GM18505 (cell line): ENCODE results near the gene TUBD1.
"Not testable (repeated sequence)": the region's sequence is repeated elsewhere in the genome, so short reads cannot be mapped to it uniquely, and the experiment has no call there.

Experiments
- ATAC-seq: cut with Tn5 transposase; IDR thresholded peaks from one replicate; pipeline ENCODE4 v1.9.1; 2021; ENCODE audit not compliant: unreplicated experiment
- POLR2A ChIP-seq: IDR thresholded peaks from 4 replicates; pipeline ENCODE4 v1.6.1; 2011; ENCODE audit warnings: borderline replicate concordance; ENCODE audit not compliant: insufficient read depth, insufficient read length; ENCODE audit errors: extremely low read depth

Gene TUBD1

DNA sequence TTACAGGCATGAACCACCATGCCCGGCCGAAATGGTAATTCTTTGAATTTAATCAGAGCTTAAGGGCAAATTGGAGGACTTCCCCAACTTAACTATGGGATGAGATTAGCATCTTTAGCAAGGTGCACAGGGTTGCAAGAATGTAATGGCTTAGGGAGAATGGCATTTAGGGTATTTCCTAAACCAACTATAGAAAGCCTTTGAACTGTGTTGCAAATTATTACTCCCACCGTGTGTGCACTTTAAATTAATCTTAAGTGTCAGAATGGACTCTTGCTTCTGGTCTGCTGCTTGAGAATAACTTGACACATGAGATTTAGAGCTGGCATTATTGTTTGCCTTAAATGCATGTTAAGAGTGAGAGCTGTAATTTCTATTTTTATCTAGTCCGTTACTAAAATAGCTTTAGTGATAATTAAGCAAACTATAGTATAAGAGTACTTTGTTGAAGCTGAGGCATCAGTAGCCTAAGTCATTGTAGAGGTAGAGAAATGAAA, 59.8 kb downstream of the TUBD1 start:
- no peak for ATAC-seq
- TF ChIP-seq POLR2A, result no peak

DNA sequence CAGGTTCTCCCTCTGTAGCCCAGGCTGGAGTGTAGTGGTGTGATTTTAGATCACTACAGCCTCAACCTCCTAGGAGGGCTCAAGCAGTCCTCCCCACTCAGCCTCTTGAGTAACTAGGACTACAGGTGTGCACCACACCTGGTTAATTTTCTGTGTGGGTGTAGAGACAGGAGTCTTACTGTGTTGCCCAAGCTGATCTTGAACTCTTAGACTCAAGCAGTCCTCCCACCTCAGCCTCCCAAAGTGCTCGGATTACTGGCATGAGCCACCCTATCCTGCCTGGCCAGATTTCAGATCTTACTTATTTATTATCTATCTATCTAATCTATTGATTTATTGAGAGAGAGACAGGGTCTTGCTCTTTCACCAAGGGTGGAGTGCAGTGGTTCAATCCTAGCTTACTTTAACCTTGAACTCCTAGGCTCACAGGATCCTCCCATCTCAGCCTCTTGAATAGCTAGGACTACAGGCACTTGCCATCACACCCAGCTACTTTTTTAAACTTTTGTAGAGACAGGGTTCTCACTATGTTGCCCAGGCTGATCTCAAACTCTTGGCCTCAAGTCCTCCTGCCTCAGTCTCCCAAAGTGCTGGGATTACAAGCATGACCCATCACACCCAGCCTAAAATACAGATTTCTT, 61.8 kb downstream of the TUBD1 start:
- no peak for TF ChIP-seq POLR2A
- no peak for ATAC-seq

DNA sequence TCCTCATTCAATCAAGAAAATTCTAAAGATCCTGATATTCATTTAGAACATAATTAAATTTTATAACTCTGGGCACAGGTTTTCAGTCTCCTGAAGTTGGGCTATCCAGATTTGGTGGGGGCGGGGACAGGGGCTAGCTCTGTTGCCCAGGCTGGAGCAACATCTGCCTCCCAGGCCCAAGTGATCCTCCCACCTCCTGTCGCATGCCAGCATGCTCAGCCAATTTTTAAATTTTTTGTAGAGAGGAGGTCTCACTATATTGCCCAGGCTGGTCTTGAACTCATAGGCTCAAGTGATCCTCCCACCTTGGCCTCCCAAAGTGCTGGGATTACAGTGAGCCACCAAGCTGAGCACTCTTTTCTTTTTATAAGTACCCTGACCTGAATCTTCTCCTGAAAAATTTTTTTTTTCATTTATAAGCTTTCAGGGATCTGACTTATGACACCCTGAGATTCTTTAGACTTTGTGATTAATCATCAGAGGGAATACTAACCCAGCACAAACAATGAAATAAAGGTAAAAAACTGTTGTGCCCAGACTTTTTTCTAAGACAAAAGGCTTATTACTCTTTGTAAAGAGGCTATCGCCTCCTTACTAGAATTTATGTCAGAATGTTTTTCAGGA, 62.6 kb downstream of the TUBD1 start:
- no peak for ATAC-seq
- no peak for TF ChIP-seq POLR2A

DNA sequence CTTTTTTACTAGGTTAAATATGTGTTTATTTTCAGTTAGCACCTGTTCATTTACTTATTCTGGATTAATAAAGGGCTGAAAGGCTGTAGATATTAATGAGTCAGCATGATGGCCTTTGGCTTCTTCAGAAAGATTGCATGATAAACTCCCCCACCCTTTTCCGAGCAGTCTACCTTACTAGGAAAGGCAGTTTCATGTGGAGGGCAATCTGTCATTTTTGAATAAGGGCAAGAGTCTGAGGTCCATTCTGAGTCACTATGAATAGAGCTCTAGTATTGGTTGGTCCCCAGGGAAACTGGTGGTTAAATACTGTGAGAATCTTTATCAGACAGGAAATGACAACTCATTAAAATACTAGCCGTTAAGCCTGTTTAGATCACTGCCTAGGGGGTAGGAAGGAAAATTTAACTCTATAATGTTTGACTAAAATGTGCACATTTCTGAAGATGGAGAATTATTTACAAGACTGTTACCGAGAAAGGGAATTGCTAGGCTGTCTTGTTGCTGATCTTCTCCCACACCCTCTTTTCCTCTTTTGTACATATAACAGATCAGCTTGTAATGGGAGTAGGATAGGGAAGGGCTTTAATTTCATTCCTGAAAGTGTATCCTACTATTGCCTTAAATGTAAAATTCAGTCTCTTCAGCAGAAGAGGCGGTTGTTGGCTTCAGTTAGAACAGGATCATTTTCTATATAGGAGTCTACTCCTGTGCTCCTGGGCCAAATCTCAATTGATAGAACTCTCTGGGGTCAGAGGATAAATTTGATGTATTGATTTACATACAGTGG, 63.3 kb downstream of the TUBD1 start:
- ATAC-seq, result peak; percentile 67
- TF ChIP-seq POLR2A, result no peak

DNA sequence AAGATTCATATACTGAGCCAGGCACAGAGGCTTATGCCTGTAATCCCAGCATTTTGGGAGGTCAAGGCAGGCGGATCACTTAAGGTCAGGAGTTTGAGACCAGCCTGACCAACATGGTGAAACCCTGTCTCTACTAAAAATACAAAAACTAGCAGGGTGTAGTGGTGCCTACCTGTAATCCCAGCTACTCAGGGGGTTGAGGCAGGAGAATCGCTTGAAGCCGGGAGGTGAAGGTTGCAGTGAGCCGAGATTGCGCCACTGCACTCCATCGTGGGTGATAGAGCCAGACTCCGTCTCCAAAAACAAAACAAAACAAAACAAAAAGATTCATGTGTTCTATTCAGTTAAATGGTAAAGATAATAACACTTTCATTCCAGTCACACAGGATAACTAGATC, 63.9 kb downstream of the TUBD1 start:
- not testable (repeated sequence) for ATAC-seq

DNA sequence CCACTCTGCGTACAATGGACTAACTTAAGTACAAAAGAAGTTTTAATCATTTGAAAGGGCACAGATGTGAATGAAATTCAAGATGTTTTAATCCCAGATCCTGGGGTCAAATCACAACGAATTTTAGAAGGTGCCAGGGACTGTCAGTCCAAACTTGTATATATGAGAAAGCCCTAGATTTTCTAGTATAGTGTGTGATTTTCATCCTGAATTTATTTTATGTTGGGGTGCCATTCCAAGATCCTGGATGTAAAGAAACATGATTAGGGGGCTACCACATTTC, 64.3 kb downstream of the TUBD1 start:
- no peak for TF ChIP-seq POLR2A
- ATAC-seq, result no peak

DNA sequence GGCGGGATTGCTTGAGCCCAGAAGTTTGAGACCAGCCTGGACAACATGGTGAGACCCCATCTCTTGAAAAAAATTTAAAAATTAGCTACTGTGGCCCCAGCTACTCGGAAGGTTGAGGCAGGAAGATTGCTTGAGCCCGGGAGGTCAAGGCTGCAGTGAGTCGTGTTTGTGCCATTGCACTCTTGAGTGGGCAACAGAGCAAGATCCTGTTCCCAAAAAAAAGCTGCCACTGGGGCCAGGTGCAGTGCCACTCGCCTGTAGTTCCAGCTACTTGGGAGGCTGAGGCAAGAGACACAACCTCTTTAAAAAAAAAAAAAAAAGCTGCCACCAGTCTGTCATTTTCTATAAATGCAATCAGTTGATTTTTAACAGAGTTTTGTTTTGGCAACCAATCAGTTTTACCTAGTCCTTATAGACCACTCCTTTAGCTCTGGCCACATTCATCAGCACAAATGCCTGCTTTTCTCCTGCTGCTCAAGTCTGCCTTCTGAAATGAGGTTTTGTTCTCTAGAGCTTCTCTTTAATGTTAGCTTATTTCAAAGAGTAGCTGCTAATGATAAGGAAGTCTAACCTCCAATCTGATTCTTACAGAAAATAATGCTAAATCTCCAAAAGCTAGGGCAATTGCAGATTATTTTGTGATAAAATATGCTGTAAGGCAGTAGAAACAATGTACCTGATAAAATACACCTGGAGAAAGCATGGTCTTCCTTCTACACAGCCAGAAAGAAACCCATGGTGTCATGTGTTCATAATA, 64.8 kb downstream of the TUBD1 start:
- no peak for TF ChIP-seq POLR2A
- ATAC-seq, result no peak

DNA sequence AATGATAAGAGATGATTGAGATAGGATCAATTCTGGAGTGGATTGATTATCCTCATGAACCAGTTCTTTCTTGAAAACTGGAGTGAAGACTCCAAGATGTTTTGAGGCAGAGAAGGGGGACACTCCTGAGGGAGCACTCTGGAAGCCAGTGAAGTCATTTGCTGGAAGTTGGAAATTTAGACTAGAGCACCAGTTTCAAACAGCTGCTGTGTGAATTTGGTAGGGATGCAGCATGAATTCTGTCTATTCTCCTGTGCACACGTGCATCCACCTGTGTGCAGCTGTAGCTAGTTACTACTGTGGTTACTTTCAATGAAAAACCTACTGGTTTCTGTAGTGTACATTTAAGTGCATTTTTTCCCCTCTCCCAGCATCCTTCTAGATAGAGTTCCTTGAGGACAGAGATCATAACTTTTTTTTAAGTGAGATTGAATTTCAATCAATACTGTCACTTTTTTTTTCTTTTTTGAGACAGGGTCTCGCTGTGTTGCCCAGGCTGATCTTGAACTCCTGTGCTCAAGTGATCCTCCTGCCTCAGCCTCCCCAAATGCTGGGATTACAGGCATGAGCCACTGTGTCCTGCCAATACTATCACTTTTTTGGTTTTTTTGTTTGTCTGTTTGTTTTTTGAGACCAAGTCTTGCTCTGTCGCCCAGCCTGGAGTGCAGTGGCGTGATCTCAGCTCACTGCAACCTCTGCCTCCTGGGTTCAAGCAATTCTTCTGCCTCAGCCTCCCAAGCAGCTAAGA, 65.9 kb downstream of the TUBD1 start:
- no peak for TF ChIP-seq POLR2A
- no peak for ATAC-seq

DNA sequence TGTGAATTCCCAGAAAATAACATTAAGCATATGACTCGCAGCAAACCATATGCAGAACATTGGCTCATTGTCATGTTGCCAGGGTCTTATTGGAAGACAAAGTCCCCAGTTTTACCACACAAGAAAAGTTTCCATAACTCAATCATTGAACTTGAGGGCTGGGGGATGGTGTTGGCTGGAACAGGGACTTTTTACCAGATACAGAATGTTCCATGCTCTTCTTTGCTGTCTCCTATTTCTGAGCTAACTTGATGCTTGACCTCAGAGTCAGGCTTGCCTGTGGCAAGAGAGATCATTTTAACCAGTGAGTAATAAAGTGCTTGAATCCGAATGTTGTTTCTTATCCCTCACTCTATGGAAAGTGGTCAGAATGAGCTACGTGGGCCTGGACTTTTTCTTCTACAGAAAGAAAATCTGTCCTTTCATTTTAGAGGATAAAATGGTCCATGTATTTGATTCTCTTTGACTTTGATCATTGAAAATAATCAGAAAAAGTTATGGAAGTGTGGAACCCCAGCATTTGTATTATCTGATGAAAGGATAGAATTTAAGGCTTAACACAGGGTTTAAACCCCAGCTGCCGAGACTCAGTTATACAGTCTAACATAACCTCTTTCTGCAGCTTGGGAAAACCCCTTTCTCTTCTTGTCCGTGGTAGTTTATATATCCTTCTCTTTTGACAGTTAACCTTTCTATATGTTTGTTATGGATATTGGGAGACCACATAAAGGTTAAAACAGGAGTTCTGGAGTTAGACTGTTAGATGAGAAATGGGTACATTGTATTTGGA, 67.0 kb downstream of the TUBD1 start:
- TF ChIP-seq POLR2A, result no peak
- no peak for ATAC-seq

DNA sequence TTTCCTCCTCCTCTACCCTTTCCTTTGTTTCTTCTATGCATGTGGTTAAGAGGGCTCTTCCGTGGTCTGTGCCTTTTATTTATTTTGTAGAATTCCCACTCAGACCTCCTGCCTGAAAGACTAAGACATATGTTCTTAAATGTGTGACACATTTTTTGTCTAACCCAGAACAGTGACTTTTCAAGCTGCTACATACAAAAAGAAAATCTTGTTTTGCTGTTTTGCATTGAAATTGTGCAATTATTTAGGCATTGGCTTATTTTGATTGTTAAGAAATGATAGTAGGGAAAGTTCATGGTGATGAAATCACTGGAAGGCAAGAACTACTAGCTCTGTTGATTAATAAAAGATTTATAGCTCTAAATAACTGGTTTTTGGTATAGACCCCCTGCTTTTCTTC, 76.8 kb downstream of the TUBD1 start:
- no peak for TF ChIP-seq POLR2A
- ATAC-seq, result no peak

DNA sequence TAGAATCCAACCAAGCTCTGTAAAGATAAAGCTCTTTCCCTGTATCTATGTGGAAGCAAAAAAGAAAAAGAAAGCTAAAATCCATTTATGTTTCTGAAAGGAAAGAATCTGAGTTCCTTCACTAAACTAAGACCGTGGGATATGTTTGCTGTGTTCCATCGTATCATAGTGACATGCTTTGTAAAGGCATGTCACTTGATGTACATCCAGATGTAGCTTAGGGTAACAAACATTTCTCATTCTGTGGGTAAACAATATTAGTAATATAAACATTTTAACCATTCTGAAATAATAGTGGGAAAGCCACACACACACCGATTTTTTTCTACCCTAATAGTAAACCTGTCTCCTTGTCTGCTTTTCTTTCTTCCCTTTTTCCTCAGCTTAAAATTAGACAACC, 78.1 kb downstream of the TUBD1 start:
- no peak for ATAC-seq
- TF ChIP-seq POLR2A, result no peak

DNA sequence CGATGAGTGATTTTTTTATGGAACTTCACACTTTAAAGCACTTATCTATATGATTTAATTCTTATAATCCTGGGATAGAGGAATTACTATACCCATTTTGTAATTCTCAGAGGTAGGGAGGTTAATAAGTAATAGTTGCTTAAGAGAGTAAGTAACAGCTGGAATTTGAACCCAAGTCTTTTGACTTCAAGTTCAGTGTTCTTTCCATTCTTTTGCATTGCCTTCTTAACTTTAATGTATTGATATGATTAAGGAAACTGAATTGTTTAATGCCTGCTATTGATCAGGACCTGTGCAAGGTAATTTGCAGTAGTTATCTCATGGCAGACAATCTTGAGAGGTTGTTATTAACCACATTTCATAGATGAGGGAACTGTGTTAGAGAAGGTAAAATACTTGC, 78.5 kb downstream of the TUBD1 start:
- no peak for ATAC-seq
- no peak for TF ChIP-seq POLR2A
